Stomach (tissue), 9 donors: ENCODE measurements around the gene HOXA6. TPM values are rescaled to one million over a fixed set of nuclear protein-coding genes. Genes with fewer than 3 reads are reported as not detected.
A peak's percentile ranks its signal among the peaks of the same experiment; 100 is the strongest.

Experiments
- DNase-seq, 2 donors: peaks; one replicate each; pipeline versions ENCODE4 v3.0.0 to v3.0.0-alpha.2; 2013 to 2019
- H3K27ac ChIP-seq, 5 donors: fragments of 200-600 bp in 4 of 5; sonication (generic) in 4 of 5; one replicate each; pipeline ENCODE4 v1.5.1; 2013 to 2019; ENCODE audit warnings: mild to moderate bottlenecking in 1 of 5, moderate library complexity in 1 of 5
- H3K27me3 ChIP-seq, 3 donors: fragments of 200-600 bp; sonication (generic); one replicate each; pipeline ENCODE4 v1.5.1; 2017 to 2019; ENCODE audit warnings: mixed run types in 1 of 3
- H3K36me3 ChIP-seq, 4 donors: fragments of 200-600 bp; sonication (generic); 1 replicate in 3 of 4; 2 replicates in 1 of 4; pipeline ENCODE4 v1.5.1; 2016 to 2019
- H3K4me1 ChIP-seq, 4 donors: fragments of 200-600 bp; sonication (generic); one replicate each; pipeline ENCODE4 v1.5.1; 2016 to 2019
- H3K4me3 ChIP-seq, 4 donors: fragments of 200-600 bp; sonication (generic) in 3 of 4; one replicate each; pipeline ENCODE4 v1.5.1; 2016 to 2019; ENCODE audit warnings: mild to moderate bottlenecking in 1 of 4
- H3K9me3 ChIP-seq, 4 donors: fragments of 200-600 bp; sonication (generic); one replicate each; pipeline ENCODE4 v1.5.1; 2016 to 2019
- CTCF ChIP-seq, 7 experiments: fragments of 450-650 bp in 4 of 7; fragments of 200-600 bp in 3 of 7; sonication (generic) in 3 of 7; IDR thresholded peaks; one replicate each; pipeline ENCODE4 v1.5.1; 2016 to 2019; ENCODE audit warnings: antibody characterized with exemption in 7 of 7, control low read depth in 2 of 7, mild to moderate bottlenecking in 1 of 7
- EP300 ChIP-seq: sonication (generic); formaldehyde crosslinking; IDR thresholded peaks from one replicate; pipeline ENCODE4 v1.6.1; 2017; ENCODE audit warnings: antibody characterized with exemption
- POLR2A ChIP-seq, 4 donors: fragments of 450-650 bp; IDR thresholded peaks; one replicate each; pipeline ENCODE4 v1.6.1; 2016; ENCODE audit warnings: antibody characterized with exemption in 4 of 4, control low read depth in 2 of 4, mild to moderate bottlenecking in 1 of 4, moderate library complexity in 1 of 4
- POLR2AphosphoS5 ChIP-seq, 3 donors: sonication (generic); formaldehyde crosslinking; IDR thresholded peaks; one replicate each; pipeline ENCODE4 v1.6.1; 2016; ENCODE audit warnings: antibody characterized with exemption in 3 of 3
- WGBS, 5 donors: extraction: QIAGEN DNeasy Blood & Tissue Kit in 3 of 5; methylation state at CpG; one replicate each; pipeline versions ENCODE4 v1.1.5 to v1.1.7; 2013 to 2018; 5-methylcytosine and 5-hydroxymethylcytosine counted together
- intact Hi-C: fragments of 100-400 bp; cut with DNase I; formaldehyde crosslinking; loops from one replicate; pipeline ENCODE4 v1.15.1; 2023; ENCODE audit warnings: low total_unique reads
- polyA plus RNA-seq, 3 donors: library from polyadenylated mRNA; stranded (reverse); fragments of 200-250 nt; gene quantifications; one replicate each; pipeline ENCODE4 v1.2.3, GENCODE V29; 2013
- total RNA-seq, 5 donors: library from RNA; depleted of rRNA; stranded (reverse); fragments of >200 nt; gene quantifications; one replicate each; pipeline versions ENCODE4 v1.1.0 to v1.2.3, GENCODE V29; 2014 to 2016
- donor health status: healthy with polysubstance abuse.
- donor health status: Bipolar disorder and iron deficiency.
- donor health status: healthy.

Gene HOXA6
- total and polyA plus RNA-seq, 8 donors, result 0.81 to 12.7 (median 3.7) TPM; not detected in 5

GRCh38 chr7:27172823-27173510, 25.4 kb upstream of the HOXA6 start:
- H3K4me1 ChIP-seq, result peaks cover 27 to 46% (median 42%) of the 10 kb centered on the region in 4 donors
- H3K9me3 ChIP-seq, result peaks cover 0 to 18% (median 0%) of the 10 kb centered on the region in 4 donors
- H3K36me3 ChIP-seq, result no peaks in the 10 kb centered on the region
- TF ChIP-seq POLR2AphosphoS5 (IDR thresholded peaks at IDR 0.05) (no peak), POLR2A (IDR thresholded peaks at IDR 0.05) (no peak), EP300 (no peak), CTCF (IDR thresholded peaks at IDR 0.05) (no peak)
- no peak overlapping the region for H3K27ac ChIP-seq
- intact Hi-C loops, result loop anchor here (10.0 kb wide), 1 partner anchor 1298 kb away; no protein-coding TSS in a partner anchor
- peak overlapping the region; percentile 38 to 54 (median 45) for H3K4me3 ChIP-seq
- peaks cover 57 to 100% (median 100%) of the 10 kb centered on the region in 3 donors for H3K27me3 ChIP-seq
- peak in 1 of 2 donors; percentile 20 for DNase-seq
- 2 to 6% (median 4%) methylated on average over 32 to 58 of the region's 58 CpGs for WGBS, 5 donors

- 8 to 23% (median 13%) methylated on average over 10 of the region's 10 CpGs for WGBS, 5 donors
These were observed 24.8 kb upstream of the HOXA6 start for GRCh38 chr7:27172315-27172774.

GRCh38 chr7:27171637-27172314, 24.2 kb upstream of the HOXA6 start:
- peak overlapping the region in 1 of 4 donors; percentile 3 for H3K4me3 ChIP-seq
- peaks cover 27 to 49% (median 45%) of the 10 kb centered on the region in 4 donors for H3K4me1 ChIP-seq
- H3K36me3 ChIP-seq, result no peaks in the 10 kb centered on the region
- peaks cover 61 to 100% (median 100%) of the 10 kb centered on the region in 3 donors for H3K27me3 ChIP-seq
- intact Hi-C loops, result loop anchor here (10.0 kb wide), 1 partner anchor 1297 kb away; no protein-coding TSS in a partner anchor
- no peak overlapping the region for H3K27ac ChIP-seq
- TF ChIP-seq POLR2A (IDR thresholded peaks at IDR 0.05) (no peak), EP300 (no peak), CTCF (IDR thresholded peaks at IDR 0.05) (no peak), POLR2AphosphoS5 (IDR thresholded peaks at IDR 0.05) (no peak)
- DNase-seq, result no peak
- 9 to 12% (median 11%) methylated on average over 30 of the region's 30 CpGs for WGBS, 5 donors
- H3K9me3 ChIP-seq, result peaks cover 0 to 18% (median 0%) of the 10 kb centered on the region in 4 donors

More at GRCh38 chr7:27172315-27172774, 24.8 kb upstream of the HOXA6 start:
- no peak for DNase-seq
- intact Hi-C loops, result loop anchor here (10.0 kb wide), 1 partner anchor 1298 kb away; no protein-coding TSS in a partner anchor
- no peaks in the 10 kb centered on the region for H3K36me3 ChIP-seq
- peak overlapping the region in 1 of 4 donors; percentile 54 for H3K4me3 ChIP-seq
- peaks cover 60 to 100% (median 100%) of the 10 kb centered on the region in 3 donors for H3K27me3 ChIP-seq
- TF ChIP-seq EP300 (no peak), POLR2AphosphoS5 (IDR thresholded peaks at IDR 0.05) (no peak), CTCF (IDR thresholded peaks at IDR 0.05) (no peak), POLR2A (IDR thresholded peaks at IDR 0.05) (no peak)
- no peak overlapping the region for H3K27ac ChIP-seq
- peaks cover 0 to 18% (median 0%) of the 10 kb centered on the region in 4 donors for H3K9me3 ChIP-seq
- H3K4me1 ChIP-seq, result peaks cover 27 to 46% (median 42%) of the 10 kb centered on the region in 4 donors

GRCh38 chr7:27171325-27171636, 23.7 kb upstream of the HOXA6 start:
- H3K27ac ChIP-seq, result no peak overlapping the region
- no peaks in the 10 kb centered on the region for H3K36me3 ChIP-seq
- no peak overlapping the region for H3K4me3 ChIP-seq
- no peak for TF ChIP-seq CTCF (IDR thresholded peaks at IDR 0.05)
- TF ChIP-seq POLR2A (IDR thresholded peaks at IDR 0.05), result no peak
- no peak for TF ChIP-seq EP300
- no peak for TF ChIP-seq POLR2AphosphoS5 (IDR thresholded peaks at IDR 0.05)
- peaks cover 27 to 54% (median 50%) of the 10 kb centered on the region in 4 donors for H3K4me1 ChIP-seq
- H3K9me3 ChIP-seq, result peaks cover 0 to 20% (median 2%) of the 10 kb centered on the region in 4 donors
- 7 to 15% (median 8%) methylated on average over 8 of the region's 8 CpGs for WGBS, 5 donors
- intact Hi-C loops, result loop anchor here (10.0 kb wide), 1 partner anchor 1296 kb away; no protein-coding TSS in a partner anchor
- DNase-seq, result no peak
- H3K27me3 ChIP-seq, result peaks cover 66 to 100% (median 100%) of the 10 kb centered on the region in 3 donors
